GM10266 (cell line): ENCODE measurements around the gene ENOX1.

Experiments
- DNase-seq: peaks from one replicate; pipeline ENCODE4 v3.0.0; 2012; ENCODE audit errors: extremely low spot score
- TF ChIP-seq, protein P1 (sequence below): IDR thresholded peaks from 2 replicates; pipeline ENCODE4 v1.5.1; 2012; ENCODE audit warnings: mild to moderate bottlenecking, low read depth; ENCODE audit not compliant: control insufficient read depth, insufficient read depth; ENCODE audit errors: missing control alignments

The ENOX1 gene

DNA sequence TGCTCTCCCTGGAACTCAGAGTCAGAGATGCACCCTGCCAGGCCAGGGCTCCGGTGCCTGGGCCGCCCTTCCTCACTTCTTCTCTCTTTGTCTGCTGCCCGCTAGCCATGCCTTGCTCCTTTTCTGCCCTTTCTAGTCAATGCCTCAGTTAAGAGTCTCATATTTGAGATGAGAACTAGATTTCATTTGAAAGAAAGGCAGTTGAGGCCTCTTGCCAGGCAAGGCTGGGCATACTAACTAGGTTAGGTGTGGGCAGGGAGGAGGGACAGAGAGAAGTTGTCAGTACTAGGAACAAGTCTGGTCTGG lies 421.8 kb downstream of the ENOX1 start:
- TF ChIP-seq, protein P1, sequence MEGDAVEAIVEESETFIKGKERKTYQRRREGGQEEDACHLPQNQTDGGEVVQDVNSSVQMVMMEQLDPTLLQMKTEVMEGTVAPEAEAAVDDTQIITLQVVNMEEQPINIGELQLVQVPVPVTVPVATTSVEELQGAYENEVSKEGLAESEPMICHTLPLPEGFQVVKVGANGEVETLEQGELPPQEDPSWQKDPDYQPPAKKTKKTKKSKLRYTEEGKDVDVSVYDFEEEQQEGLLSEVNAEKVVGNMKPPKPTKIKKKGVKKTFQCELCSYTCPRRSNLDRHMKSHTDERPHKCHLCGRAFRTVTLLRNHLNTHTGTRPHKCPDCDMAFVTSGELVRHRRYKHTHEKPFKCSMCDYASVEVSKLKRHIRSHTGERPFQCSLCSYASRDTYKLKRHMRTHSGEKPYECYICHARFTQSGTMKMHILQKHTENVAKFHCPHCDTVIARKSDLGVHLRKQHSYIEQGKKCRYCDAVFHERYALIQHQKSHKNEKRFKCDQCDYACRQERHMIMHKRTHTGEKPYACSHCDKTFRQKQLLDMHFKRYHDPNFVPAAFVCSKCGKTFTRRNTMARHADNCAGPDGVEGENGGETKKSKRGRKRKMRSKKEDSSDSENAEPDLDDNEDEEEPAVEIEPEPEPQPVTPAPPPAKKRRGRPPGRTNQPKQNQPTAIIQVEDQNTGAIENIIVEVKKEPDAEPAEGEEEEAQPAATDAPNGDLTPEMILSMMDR = no peak
- DNase-seq = no peak

DNA sequence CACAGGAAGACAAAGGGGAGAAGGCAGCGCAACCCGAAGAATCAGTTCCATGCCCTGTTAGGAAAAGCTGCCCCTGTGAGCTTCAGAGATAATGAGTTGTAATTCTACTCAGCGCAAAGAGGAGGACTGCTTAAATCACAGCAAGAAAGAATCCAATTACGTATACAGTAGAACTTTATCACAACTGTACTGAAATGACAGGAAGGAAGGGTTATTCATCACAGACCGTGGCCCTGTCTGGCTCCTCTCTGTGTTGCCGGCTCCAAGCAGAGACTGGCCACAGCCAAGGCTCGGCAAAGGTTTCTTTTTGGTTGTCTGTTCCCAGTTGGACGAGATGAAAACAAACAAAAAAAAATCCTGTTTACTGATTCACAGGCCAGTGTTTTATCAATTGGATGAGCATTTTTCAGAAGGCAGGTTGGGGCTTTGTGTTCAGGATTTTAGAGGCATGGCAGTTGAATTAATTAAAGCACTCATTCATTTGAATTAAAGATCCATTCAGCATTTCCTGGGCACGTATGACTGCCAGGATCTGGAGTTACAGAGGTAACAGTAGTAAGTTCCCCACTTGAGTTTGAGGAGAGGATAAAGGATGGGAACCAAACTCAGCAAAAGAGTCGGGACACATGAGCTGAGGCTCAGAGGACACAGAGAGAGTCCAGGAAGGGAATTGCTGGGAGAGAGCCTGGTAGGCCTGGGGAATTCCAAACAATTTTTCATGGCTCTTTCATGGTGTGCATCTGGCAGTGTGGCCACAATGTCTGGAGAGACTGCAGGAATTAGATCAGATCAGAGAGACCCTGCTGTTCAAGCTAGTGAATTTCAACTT lies 422.3 kb downstream of the ENOX1 start:
- TF ChIP-seq, protein P1 = no peak
- no peak for DNase-seq

DNA sequence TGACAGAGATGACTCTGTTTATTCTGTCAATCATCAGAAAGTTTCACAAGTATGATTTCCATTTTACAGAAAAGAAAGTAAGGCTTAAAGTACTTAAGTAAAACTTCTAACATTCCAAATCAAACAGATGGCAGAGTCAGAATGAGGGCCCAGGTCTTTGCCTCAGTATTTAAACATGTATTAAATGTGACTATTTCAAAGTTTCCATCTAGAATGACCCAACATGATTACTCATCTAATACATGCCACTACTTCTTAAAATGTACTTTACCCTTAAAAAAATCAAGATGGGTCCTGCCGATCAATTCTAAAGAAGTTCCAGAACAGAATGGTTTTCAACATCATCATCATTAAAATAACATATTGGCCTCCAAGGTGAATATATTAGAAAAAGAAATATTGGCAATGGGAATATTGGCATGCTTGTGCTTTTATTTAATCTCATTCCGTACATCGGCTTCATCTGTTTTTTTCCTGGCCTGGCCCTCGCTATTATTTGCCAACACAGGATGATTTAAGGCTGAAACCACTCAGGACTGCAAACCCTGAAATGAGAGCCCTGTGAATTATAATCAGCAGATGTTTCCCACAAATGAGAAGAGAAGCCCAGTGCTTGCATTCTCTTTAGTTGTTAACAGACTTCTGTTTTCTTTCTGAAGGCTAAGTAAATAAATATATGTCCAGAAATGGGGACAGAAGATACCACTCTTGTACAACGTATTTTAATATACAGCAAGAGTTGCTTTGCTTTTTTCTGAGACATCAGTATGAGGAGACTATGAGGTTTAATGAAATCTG lies 423.4 kb downstream of the ENOX1 start:
- DNase-seq = no peak
- TF ChIP-seq, protein P1 = no peak

DNA sequence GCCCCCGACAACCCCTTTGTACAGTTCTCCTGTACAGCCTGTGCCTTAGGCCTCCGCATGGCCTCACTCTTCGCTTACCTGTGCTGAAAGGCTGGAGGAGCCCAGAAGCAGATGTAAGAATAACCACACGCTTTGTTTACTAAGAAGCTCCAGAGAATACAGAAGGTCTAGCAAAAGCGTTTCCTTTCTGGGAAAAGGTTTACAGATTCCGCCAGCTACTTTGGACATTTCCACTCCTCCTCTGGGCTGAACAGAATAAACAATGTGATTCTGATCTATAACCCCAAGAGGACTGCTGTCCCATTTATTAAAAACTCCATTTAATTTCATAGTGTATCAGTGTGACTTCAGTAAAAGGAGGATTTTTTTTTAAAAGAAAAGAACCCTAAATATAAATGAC lies 424.2 kb downstream of the ENOX1 start:
- TF ChIP-seq, protein P1 = no peak
- no peak for DNase-seq

DNA sequence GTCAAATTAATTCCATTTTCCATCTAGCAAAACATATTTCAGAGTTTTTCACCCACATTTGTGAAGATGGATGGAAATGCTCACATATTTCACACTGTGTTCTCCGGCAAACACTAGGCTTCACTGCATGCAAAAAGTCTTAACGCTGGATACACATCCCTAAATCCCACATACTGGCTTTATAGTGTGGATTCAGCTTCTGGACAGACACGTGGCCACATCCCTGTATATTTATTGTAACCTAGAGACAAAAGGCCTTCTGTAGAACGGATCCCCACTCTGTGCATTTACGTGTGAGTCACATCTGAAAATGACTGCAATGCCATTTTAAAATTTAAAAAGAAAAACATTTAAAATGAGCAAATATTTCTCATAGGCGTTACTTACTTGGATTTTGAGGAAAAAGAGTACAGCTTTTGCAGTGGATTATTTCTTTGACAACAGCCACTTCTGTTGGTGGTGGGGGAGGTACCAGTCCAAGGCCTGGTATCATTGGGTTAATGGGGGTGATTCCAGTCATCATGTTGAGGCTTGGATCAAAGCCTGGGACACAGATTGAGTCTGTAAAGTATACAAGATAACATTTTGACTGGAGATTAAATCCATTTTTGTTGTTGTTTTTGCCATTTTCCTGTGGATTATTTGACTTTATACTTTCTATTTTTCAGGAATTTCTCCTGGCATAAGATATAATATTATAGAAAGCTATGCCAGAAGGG lies 425.7 kb downstream of the ENOX1 start:
- no peak for DNase-seq
- TF ChIP-seq, protein P1 = no peak

DNA sequence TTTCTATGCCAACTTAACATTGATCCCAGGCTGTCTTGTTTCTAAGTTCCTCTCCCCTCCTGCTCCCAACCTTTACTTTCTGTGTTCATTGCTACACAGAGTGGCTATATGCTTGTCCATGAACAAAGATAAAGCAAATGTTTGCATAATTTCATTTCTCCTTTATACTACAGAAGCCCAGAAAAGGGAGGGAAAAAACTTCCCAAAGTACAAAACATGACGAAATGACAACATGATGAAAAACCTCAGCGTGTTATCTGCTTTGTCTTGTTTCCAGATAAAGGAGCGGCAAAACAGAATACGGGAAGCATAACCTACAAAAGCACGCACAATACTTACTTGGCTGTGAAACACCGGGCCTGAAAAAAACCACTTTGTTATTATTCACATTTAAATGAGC lies 426.6 kb downstream of the ENOX1 start:
- no peak for DNase-seq
- TF ChIP-seq, protein P1 = no peak
